EL (cell line): Measurements from ENCODE around the gene ZNF331.
"Not testable (repeated sequence)": the region's sequence is repeated elsewhere in the genome, so short reads cannot be mapped to it uniquely, and the experiment has no call there.

ENCODE experiments used
- DNase-seq: peaks from one replicate; pipeline ENCODE4 v3.0.0-alpha.2; 2016

The ZNF331 gene

DNA sequence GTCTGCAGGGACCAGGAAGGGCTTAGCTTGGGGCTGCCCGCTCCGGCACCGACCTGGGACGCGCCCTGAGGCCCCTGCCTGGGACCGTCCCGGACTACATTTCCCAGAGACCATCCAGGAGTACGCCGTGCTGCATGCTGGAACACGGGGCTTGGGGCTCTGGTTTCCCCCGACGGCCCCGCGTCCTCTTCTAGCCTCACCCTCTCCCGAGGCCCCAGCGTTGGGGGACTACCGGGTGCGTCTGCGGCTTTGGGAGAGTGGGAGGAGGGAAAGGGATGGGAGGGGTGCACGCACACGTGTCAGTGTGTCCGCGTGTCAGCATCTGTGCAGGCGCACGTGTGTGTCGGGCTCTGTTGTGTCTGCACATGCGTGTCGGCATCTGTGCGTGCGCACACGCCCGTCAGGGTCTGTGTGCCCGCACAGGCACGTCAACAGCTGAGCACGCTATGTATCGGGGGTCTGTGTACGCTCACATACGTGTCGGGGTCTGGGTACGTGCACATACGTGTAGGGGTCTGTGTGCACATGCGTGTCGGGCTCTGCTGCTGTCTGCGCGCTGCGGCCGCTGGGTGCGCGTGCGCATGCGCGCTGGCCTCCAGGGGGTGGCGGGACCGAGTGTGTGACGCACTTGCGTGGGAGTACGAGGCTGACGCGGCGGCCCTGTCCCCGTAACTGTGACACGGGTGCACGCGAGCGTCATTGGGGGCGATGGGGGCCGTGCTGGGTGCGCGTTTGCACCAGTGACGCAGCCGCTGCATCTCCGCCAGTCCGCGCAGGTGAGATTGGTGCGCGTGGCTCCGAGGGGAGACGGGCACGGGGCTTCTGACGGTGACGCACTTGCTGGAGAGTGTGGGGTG lies at the start of gene ZNF331:
ZNF331 (plus strand) TSS at position 625 of the 857 bp plus-strand sequence. CDS start 31,232 bp downstream, outside the sequence.
- peak; percentile 64 for DNase-seq

DNA sequence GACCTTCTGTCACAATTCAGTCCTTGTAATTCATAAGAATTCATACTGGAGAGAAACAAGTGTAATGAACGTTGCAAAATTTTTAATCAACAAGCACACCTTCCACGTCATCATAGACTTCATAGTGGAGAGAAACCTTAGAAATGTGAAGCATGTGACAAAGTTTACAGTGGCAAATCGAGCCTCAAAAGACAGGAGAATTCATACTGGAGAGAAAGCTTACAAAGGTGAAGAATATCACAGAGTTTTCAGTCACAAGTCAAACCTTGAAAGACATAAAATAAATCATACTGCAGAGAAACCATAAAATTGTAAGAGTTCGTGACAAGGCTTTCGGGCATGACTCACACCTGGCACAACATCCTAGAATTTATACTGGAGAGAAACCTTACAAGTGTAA lies 45.8 kb upstream of the ZNF331 start:
- no peak for DNase-seq

DNA sequence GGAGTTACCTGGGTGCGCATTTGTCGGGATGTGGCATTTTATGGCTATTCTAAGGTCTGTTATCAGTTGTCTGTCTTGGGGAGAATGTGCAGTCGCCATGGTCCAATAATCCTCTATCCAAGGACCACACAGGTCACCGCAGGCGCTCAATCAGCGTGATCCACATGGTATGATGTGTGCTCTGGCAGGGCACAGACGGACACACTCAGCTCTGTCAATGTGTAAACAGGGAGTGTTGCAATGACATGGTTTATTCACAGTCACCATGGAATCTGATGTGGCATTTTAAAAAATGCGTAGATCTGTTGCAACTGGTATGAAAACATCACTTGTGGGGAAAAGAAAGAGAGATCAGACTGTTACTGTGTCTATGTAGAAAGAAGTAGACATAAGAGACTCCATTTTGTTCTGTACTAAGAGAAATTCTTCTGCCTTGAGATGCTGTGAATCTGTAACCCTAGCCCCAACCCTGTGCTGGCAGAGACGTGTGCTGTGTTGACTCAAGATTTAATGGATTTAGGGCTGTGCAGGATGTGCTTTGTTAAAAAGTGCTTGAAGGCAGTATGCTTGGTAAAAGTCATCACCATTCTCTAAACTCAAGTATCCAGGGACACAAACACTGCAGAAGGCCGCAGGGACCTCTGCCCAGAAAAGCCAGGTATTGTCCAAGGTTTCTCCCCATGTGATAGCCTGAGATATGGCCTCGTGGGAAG lies 40.5 kb upstream of the ZNF331 start:
- DNase-seq = not testable (repeated sequence)

DNA sequence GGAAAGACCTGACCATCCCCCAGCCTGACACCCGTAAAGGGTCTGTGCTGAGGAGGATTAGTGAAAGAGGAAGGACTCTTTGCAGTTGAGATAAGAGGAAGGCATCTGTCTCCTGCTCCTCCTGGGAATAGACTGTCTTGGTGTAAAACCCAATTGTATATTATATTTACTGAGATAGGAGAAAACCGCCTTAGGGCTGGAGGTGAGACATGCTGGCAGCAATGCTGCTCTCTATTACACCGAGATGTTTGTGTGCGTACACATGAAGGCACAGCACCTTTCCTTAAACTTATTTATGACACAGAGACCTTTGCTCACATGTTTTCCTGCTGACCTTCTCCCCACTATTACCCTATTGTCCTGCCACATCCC lies 39.9 kb upstream of the ZNF331 start:
- DNase-seq = not testable (repeated sequence)

DNA sequence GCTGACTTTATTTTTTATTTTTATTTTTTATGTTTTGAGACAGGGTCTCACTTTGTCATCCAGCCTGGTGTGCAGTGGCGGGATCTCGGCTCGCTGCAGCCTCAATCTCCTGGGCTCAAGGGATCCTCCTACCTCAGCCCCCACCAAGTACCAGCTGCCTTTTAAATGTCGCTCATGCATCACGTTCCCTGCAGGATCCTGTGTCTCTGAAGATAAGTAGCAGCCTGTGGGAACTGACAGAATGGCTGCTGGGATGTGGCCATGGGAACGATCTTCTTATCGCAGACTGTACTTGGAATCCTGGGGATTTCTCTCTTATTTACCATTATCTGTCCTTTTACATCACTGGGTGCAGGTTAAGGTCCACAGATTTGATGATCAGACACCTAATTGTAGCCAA lies 34.8 kb upstream of the ZNF331 start:
- not testable (repeated sequence) for DNase-seq

DNA sequence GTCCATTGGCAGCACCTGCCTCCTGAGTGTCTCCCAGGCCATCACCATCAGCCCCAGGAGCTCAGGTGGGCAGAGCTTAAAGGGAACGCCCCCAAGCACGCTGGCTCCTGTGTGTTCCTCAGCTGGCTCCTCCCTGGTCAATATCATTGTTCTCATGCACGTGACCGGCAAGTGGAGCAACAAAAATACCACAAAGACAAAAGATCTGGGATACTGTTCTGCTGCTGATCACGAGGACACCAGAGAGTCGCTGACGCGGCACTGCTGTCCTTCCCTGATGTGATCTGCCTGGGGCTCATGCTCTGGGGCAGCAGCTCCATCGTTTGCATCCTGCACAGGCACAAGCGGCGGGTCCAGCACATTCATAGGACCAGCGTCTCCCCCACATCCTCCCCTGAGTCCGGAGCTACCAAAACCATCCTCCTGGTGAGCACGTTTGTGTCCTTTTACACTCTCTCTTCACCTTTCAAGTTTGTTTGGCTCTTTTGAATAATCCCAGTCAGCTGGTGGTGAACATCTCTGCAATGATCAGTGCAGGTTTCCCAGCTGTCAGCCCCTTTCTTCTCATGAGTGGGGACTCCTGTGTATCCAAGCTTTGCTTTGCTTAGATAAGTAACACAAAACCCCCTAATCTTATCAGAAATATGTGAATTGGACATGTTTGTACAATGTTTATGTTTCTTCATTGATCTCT lies 34.1 kb upstream of the ZNF331 start:
- not testable (repeated sequence) for DNase-seq

DNA sequence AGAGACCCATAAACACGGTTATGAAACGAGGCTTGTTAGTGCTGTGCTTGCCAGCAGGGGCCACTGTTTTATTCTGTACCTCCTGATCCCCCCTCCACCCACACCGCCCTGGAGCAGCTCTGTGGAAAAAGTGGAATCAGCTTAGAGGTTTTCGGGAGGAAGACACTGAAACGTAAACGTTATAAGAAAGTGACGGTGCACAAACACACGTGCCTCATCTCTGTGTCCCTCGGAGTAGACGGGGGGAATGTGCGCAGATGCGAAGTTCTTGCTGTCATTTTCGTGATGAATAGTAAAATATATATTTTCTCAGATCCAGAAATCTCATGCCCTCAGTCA lies 33.6 kb upstream of the ZNF331 start:
- not testable (repeated sequence) for DNase-seq

DNA sequence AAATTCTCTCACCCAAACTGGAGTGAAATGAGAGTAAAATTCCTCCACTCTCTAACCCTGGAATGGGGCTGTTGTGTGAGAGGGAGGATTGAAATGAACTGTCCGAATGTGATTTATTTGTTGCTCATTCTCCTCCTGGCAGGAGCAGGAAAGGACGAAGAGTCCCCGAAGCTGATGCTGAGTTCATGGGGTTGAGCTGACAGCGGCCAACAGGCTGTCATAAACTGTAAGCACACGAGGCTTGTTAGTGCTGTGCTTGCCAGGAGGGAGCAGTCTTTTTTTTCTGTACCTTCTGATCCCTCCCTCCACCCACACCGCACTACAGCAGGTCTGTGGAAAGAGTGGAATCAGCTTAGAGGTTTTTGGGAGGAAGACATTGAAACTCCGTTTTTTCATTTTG lies 33.1 kb upstream of the ZNF331 start:
- no peak for DNase-seq

DNA sequence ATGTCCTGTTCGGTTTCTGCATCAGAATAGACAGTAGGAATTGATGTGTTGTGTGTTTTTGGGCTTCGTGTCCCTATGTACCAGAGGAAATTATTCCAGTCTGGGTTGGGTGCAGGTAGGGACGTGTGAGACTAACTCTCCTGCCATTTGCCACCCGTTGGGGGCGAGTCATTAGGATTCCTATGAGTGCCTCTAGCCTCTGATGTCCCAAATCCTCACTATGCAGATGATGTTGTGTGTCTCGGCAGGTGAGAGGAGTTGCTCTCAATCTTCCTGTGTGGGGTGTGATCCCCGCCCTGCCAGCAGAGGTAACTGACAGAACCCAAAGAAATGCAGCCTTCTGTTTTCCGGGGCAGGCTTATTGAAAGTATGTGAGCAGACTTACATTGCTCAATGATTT lies 31.2 kb upstream of the ZNF331 start:
- no peak for DNase-seq

DNA sequence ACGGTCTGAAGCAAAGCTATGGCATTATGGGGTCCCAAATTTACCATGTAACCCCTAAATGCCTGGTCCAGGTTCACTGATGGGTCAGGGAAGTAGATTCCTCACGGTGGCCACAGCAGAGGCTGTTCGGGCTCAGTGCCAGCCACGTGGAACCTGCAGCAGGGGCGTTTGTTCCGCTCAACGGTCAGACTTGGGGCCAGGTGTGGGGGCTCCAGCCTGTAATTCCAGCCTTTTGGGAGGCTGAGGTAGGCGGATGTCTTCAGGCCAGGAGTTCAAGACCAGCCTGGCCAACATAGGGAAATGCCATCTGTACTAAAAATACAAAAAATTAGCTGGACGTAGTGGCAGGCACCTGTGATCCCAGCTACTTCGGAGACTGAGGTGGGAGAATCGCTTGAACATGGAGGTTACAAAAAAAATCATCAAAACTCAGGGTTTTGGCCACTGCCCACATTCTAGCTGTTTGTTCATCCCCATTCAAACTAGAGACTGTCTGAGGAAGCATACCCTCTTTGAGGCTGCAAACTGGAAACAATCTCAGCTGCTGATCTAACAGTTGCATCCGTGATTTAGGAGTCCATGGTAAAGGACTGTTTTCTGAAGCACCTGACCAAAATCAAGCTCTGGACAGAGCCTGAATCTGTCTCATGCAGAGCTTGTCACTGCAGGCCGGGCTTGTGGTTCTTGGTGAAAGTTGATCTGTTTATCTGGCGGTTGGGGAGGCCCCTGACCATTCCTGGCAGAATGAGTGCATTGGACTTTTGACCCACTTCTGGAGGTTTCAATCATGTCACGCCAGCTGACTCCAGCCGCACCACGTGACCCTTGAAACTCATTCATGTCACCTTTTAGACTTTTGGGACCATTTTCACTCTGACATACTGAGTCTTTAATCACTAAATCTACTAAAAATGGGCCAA lies 30.2 kb upstream of the ZNF331 start:
- DNase-seq = no peak

DNA sequence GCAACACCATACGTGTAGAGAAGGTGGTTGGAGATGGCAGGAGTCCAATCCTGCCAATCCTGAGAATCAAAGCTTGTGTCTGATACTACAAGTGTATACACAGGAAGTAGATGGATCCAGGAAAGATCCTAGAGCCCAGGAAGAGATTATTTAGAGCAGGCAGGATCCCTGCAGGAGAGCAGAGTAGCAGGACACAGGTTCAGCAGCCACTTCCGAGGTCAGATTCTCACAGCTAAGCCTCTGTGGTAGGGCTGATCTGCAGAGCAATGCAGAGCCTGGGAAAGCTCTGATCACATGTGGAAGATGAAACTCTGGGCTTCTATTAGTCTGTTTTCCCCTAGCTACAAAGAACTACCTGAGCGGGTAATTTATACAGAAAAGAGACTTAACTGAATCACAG lies 28.5 kb upstream of the ZNF331 start:
- DNase-seq = no peak

DNA sequence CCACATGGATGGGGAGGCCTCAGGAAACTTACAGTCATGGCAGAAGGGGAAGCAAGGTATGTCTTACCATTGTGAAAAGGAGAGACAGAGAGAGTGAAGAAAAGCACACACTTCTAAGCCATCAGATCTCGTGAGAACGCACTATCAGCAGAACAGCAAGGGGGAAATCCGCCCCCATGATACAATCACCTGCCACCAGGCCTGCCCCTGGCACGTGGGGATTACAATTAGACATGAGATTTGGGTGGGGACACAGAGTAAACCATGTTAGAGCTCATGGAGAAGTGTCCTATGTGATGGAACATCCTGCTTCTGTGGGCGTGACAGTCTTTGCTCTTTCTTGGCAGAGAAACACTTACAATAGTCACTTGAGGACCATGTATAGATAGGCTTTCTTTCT lies 28.1 kb upstream of the ZNF331 start:
- DNase-seq = no peak

DNA sequence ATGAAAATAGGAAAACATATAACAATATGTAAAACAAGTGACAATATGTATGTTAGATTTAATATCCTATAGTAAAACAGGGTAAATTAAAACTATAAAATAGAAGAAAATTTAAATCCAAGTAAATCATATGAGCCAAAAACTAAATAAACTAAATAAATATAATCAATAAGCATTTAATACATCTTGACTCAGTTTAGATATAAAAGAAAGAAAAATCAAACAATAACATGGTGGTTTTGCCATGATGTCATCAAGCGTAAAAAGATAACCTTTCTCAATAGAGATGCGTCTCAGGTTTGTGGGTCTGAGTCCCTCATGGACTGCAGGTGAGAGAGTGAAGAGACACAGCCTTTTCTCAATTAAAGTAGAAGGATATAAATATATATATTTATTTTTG lies 26.6 kb upstream of the ZNF331 start:
- no peak for DNase-seq

DNA sequence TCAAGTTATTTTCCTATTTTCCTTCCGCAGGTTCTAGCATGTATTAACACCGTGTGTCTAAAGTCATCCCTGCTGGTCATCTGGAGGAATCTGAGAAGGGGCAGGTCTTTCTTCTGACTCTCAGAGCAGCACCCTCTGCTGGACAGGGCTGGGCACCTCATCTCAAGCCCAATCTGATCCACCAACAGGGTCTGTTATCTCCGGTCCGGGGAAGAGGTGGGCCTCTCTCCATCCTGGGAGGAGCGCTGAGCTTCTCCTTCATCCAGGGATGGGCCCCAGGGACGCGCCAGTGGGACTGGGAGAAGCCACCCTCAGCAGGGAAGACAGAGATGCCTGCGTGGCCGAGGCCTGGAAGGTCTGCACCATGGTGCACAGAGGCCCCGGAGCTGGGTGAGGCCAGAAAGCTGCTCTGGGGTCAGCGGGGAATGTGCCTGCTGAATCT lies 26.0 kb upstream of the ZNF331 start:
- DNase-seq = peak; percentile 58

DNA sequence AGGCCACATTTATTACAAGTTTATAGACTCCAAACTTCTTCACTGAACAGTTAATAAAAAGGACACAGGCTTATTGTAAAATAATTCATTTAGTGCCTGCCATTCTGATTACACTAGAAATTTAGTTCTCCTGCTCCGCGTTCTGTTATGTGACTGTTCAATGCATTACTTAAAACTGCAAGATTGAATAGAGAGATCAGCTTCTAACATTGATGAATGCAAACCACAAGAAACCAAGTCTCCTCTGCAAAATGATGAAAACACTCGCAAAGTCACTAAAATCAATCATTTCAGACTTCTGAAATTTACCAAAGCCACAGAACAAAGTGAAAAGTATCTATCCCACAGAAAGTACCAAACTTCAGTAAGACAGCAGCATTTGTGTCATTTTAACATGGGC lies 22.9 kb upstream of the ZNF331 start:
- DNase-seq = not testable (repeated sequence)

DNA sequence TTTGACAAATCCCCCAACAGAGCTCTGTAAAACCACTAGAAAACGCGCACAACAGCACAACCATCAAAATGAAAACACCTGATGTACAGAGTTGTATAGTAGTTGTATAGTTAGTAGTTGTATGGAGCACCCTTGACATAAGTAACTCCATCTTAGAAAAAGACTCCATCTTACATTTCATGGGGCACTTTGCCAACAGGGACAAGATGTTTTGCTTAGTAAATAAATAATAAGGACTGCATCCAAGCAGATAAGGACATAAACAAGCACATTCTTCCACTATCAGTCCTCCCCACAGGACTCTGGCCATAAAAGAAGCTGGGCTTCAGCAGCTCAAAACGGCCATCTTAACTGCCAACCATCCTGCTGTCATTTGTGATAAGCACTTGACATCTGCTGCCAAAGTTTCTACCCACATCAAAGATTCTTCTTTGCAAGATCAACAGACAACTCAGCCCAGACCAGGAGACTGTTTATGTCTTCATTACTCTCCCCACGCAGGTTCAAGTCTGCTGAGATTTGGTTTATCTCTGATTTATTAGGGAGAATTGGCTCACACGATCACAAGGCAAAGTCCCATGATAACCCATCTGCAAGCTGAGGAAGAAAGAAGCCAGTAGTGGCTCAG lies 20.7 kb upstream of the ZNF331 start:
- DNase-seq = no peak

DNA sequence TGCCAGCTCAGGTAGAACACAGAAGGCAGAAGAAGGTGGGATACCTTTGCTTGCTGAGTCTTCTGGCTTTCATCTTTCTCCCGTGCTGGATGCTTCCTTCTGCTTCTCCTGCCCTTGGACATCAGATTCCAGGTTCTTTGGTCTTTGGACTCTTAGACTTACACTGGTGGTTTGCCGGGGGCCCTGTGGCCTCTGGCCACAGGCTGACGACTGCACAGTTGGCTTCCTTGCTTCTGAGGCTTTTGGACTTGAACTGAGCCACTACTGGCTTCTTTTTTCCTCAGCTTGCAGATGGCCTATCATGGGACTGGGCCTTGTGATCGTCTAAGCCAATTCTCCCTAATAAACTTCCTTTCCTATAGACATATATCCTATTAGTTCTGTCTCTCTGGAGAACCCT lies 19.8 kb upstream of the ZNF331 start:
- DNase-seq = no peak

DNA sequence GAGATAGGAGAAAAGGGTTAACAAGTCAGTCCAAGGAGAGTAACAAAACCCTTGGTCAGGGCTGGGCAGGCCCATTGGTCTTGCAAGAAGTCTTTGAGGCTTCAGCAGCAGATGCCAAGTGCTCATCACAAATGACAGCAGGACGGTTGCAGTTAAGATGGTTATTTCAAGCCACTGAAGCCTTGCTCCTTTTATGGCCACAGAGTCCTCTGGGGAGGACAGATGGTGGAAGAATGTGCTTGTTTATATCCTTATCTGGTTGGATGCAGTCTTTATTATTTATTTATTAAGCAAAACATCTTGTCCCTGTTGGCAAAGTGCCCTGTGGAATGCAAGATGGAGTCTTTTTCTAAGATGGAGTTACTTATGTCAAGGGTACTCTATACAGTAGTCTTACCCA lies 19.2 kb upstream of the ZNF331 start:
- no peak for DNase-seq

DNA sequence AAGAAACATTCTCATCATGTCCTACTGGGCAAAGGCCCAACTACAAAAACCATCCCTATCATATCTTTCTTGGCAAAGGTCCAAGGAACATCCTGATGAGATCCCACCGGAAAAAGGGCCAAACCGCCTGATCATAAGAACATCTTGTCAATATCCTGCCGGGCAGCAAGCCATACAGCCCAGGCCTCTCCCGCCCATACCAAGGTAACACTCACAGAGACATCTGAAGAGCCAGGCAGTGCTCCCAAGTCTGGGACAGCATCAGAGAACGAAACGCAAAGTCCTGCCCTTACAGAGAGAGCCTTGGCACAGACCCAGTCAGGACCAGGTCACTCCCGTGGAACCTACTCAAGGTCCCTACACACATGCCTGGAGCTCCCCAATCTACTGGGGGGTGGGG lies 18.5 kb upstream of the ZNF331 start:
- DNase-seq = no peak

DNA sequence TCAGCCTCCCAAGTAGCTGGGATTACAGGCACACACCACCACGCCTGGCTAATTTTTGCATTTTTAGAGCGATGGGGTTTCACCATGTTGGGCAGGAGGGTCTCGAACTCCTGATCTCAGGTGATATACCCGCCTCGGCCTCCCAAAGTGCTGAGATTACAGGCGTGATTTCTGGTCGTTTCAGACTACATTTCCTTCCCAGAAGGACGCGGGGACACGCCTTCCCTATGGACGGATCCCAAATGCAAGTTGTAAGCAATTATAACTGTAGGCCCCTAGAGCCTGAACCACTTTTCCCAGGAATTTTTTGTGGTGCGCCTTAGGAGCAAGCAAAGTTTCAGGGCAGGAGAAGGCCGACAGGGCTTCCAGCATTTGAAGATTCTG lies 17.8 kb upstream of the ZNF331 start:
- no peak for DNase-seq

DNA sequence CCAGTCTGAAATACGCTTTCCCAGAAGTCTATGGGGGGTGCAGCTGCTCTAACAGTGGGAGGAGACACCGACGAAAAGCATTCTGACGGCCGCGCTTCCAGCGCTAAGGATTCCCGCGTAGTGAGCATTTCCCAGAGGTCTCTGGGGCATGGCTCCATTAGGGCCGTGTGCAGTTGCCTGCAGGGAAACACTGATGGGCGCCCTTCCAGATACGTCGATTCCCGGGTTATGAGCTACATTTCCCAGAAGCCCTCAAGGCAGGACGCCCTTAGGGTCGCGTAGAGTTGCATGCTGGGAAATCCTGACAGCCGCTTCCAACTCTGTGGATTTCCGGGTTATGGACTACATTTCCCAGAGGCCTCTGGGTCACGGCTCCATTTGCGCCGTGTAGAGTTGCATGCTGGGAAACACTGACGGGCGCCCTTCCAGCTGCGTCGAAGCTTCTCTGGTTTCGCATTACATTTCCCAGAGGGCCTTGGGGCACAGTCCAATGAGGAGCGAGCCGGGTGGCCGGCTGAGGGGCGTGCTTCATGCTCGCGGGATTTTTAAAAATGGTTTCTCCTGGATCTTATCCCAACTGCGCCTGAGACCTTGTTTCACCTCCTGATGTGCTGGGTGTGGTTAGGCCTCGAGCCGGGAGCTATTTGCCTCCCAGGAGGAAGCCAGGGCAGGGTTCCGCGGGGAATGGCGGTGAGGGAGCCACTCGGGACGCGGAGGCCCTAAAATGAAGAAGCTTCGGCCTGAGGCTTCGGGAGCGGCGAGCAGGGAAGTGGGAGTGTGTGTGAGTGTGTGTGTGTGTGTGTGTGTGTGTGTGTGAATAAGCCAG lies 17.2 kb upstream of the ZNF331 start:
- peak; percentile 99 for DNase-seq
